Stomach (tissue), 9 donors: ENCODE data around the gene CYTH3. TPM values are rescaled to one million over a fixed set of nuclear protein-coding genes. Genes with fewer than 3 reads are reported as not detected.
A peak's percentile ranks its signal among the peaks of the same experiment; 100 is the strongest.

Experiments used
- DNase-seq, 2 donors: peaks; one replicate each; pipeline versions ENCODE4 v3.0.0 to v3.0.0-alpha.2; 2013 to 2019
- H3K27ac ChIP-seq, 5 donors: fragments of 200-600 bp in 4 of 5; sonication (generic) in 4 of 5; one replicate each; pipeline ENCODE4 v1.5.1; 2013 to 2019; ENCODE audit warnings: mild to moderate bottlenecking in 1 of 5, moderate library complexity in 1 of 5
- H3K27me3 ChIP-seq, 3 donors: fragments of 200-600 bp; sonication (generic); one replicate each; pipeline ENCODE4 v1.5.1; 2017 to 2019; ENCODE audit warnings: mixed run types in 1 of 3
- H3K36me3 ChIP-seq, 4 donors: fragments of 200-600 bp; sonication (generic); 1 replicate in 3 of 4; 2 replicates in 1 of 4; pipeline ENCODE4 v1.5.1; 2016 to 2019
- H3K4me1 ChIP-seq, 4 donors: fragments of 200-600 bp; sonication (generic); one replicate each; pipeline ENCODE4 v1.5.1; 2016 to 2019
- H3K4me3 ChIP-seq, 4 donors: fragments of 200-600 bp; sonication (generic) in 3 of 4; one replicate each; pipeline ENCODE4 v1.5.1; 2016 to 2019; ENCODE audit warnings: mild to moderate bottlenecking in 1 of 4
- H3K9me3 ChIP-seq, 4 donors: fragments of 200-600 bp; sonication (generic); one replicate each; pipeline ENCODE4 v1.5.1; 2016 to 2019
- EP300 ChIP-seq: sonication (generic); formaldehyde crosslinking; IDR thresholded peaks from one replicate; pipeline ENCODE4 v1.6.1; 2017; ENCODE audit warnings: antibody characterized with exemption
- POLR2A ChIP-seq, 4 donors: fragments of 450-650 bp; IDR thresholded peaks; one replicate each; pipeline ENCODE4 v1.6.1; 2016; ENCODE audit warnings: antibody characterized with exemption in 4 of 4, control low read depth in 2 of 4, mild to moderate bottlenecking in 1 of 4, moderate library complexity in 1 of 4
- POLR2AphosphoS5 ChIP-seq, 3 donors: sonication (generic); formaldehyde crosslinking; IDR thresholded peaks; one replicate each; pipeline ENCODE4 v1.6.1; 2016; ENCODE audit warnings: antibody characterized with exemption in 3 of 3
- WGBS, 5 donors: extraction: QIAGEN DNeasy Blood & Tissue Kit in 3 of 5; methylation state at CpG; one replicate each; pipeline versions ENCODE4 v1.1.5 to v1.1.7; 2013 to 2018; 5-methylcytosine and 5-hydroxymethylcytosine counted together
- intact Hi-C: fragments of 100-400 bp; cut with DNase I; formaldehyde crosslinking; loops from one replicate; pipeline ENCODE4 v1.15.1; 2023; ENCODE audit warnings: low total_unique reads
- polyA plus RNA-seq, 3 donors: library from polyadenylated mRNA; stranded (reverse); fragments of 200-250 nt; gene quantifications; one replicate each; pipeline ENCODE4 v1.2.3, GENCODE V29; 2013
- total RNA-seq, 5 donors: library from RNA; depleted of rRNA; stranded (reverse); fragments of >200 nt; gene quantifications; one replicate each; pipeline versions ENCODE4 v1.1.0 to v1.2.3, GENCODE V29; 2014 to 2016
- TF ChIP-seq, protein P1 (sequence below), 7 experiments: fragments of 450-650 bp in 4 of 7; fragments of 200-600 bp in 3 of 7; sonication (generic) in 3 of 7; IDR thresholded peaks; one replicate each; pipeline ENCODE4 v1.5.1; 2016 to 2019; ENCODE audit warnings: antibody characterized with exemption in 7 of 7, control low read depth in 2 of 7, mild to moderate bottlenecking in 1 of 7
- donor health status: healthy with polysubstance abuse.
- donor health status: Bipolar disorder and iron deficiency.
- donor health status: healthy.

Gene CYTH3
- total and polyA plus RNA-seq, 8 donors: 5.1 to 33.8 (median 16.1) TPM

- Histone ChIP-seq H3K4me1 (peaks cover 26 to 89% (median 60%) of the 10 kb centered on the region in 4 donors), H3K27me3 (no peaks in the 10 kb centered on the region), H3K4me3 (no peak overlapping the region), H3K9me3 (no peaks in the 10 kb centered on the region), H3K36me3 (no peaks in the 10 kb centered on the region), H3K27ac (peak overlapping the region in 2 of 5 donors; percentile 12 to 31)
- intact Hi-C loops: no loop called here
- 37 to 43% (median 39%) methylated on average over 4 of the region's 4 CpGs for WGBS, 5 donors
- TF ChIP-seq EP300: no peak
- TF ChIP-seq, protein P1, sequence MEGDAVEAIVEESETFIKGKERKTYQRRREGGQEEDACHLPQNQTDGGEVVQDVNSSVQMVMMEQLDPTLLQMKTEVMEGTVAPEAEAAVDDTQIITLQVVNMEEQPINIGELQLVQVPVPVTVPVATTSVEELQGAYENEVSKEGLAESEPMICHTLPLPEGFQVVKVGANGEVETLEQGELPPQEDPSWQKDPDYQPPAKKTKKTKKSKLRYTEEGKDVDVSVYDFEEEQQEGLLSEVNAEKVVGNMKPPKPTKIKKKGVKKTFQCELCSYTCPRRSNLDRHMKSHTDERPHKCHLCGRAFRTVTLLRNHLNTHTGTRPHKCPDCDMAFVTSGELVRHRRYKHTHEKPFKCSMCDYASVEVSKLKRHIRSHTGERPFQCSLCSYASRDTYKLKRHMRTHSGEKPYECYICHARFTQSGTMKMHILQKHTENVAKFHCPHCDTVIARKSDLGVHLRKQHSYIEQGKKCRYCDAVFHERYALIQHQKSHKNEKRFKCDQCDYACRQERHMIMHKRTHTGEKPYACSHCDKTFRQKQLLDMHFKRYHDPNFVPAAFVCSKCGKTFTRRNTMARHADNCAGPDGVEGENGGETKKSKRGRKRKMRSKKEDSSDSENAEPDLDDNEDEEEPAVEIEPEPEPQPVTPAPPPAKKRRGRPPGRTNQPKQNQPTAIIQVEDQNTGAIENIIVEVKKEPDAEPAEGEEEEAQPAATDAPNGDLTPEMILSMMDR (IDR thresholded peaks at IDR 0.05): no peak
- TF ChIP-seq POLR2A (IDR thresholded peaks at IDR 0.05): no peak
- no peak for TF ChIP-seq POLR2AphosphoS5 (IDR thresholded peaks at IDR 0.05)
- DNase-seq: no peak
Measured at GRCh38 chr7:6254866-6255265, 17.6 kb downstream of the CYTH3 start.

- 55 to 80% (median 69%) methylated on average over 2 of the region's 2 CpGs for WGBS, 5 donors
- peaks cover 8 to 79% (median 54%) of the 10 kb centered on the region in 4 donors for H3K4me1 ChIP-seq
- no peaks in the 10 kb centered on the region for H3K27me3 ChIP-seq
- no peaks in the 10 kb centered on the region for H3K36me3 ChIP-seq
- H3K9me3 ChIP-seq: no peaks in the 10 kb centered on the region
- no peak for DNase-seq
- H3K27ac ChIP-seq: no peak overlapping the region
- intact Hi-C loops: no loop called here
- H3K4me3 ChIP-seq: no peak overlapping the region
- TF ChIP-seq POLR2A (IDR thresholded peaks at IDR 0.05) (no peak), POLR2AphosphoS5 (IDR thresholded peaks at IDR 0.05) (no peak), EP300 (no peak)
- TF ChIP-seq, protein P1 (IDR thresholded peaks at IDR 0.05): no peak
Measured at GRCh38 chr7:6252748-6253147, 19.7 kb downstream of the CYTH3 start.

GRCh38 chr7:6252341-6252746 is 20.1 kb downstream of the CYTH3 start:
- 54 to 80% (median 72%) methylated on average over 5 of the region's 5 CpGs for WGBS, 5 donors

DNA sequence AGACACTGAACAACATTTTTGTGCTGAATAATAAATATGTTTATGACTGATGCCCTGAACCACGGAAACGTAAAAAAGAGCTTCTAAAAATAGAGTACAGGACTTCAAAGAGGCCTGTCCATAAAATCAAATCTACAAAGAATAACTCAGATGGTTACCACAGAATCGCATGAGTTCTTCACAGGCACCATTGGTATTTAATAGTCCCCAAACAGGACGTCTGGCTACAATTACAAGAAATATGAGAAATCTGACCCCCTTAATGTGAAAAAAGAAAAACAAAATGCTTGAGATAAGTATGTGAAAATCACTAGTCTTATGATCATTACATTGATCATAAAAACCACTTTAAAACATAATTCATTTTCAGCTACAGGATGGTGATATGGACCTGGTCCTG is 20.8 kb downstream of the CYTH3 start:
- intact Hi-C loops: no loop called here
- H3K27ac ChIP-seq: no peak overlapping the region
- no peak for TF ChIP-seq EP300
- TF ChIP-seq, protein P1 (IDR thresholded peaks at IDR 0.05): no peak
- TF ChIP-seq POLR2AphosphoS5 (IDR thresholded peaks at IDR 0.05): no peak
- no peak for TF ChIP-seq POLR2A (IDR thresholded peaks at IDR 0.05)
- H3K36me3 ChIP-seq: no peaks in the 10 kb centered on the region
- no peaks in the 10 kb centered on the region for H3K9me3 ChIP-seq
- H3K27me3 ChIP-seq: no peaks in the 10 kb centered on the region
- 60 to 80% (median 73%) methylated on average over 4 of the region's 4 CpGs for WGBS, 5 donors
- H3K4me3 ChIP-seq: no peak overlapping the region
- H3K4me1 ChIP-seq: peaks cover 4 to 73% (median 50%) of the 10 kb centered on the region in 4 donors
- DNase-seq: no peak

More at GRCh38 chr7:6252341-6252746, 20.1 kb downstream of the CYTH3 start:
- Histone ChIP-seq H3K4me1 (peaks cover 4 to 78% (median 53%) of the 10 kb centered on the region in 4 donors), H3K9me3 (no peaks in the 10 kb centered on the region), H3K4me3 (no peak overlapping the region), H3K36me3 (no peaks in the 10 kb centered on the region), H3K27ac (no peak overlapping the region), H3K27me3 (no peaks in the 10 kb centered on the region)
- intact Hi-C loops: no loop called here
- no peak for DNase-seq
- TF ChIP-seq POLR2AphosphoS5 (IDR thresholded peaks at IDR 0.05): no peak
- TF ChIP-seq EP300: no peak
- no peak for TF ChIP-seq POLR2A (IDR thresholded peaks at IDR 0.05)

DNA sequence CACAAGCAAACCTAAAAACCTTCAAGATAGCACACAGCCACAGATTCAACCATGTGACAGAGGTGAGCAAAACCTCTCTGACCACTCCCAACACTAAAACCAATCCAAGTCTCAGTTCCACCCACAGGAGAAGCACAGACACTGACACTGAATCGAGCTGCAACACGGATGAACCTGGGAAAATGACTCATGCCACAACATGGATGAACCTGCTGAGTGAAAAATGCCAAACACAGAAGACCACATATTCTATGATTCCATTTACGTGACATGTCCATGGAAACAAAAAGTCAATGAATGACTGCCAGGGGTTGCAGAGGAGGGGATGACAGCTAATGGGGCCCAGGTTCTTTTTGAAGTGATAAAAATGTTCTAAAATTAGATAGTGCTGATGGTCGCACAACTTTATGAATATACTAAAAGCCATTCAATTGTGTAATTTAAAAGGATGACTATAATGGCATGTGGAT is 22.0 kb downstream of the CYTH3 start:
- TF ChIP-seq POLR2A (IDR thresholded peaks at IDR 0.05): no peak
- TF ChIP-seq EP300: no peak
- TF ChIP-seq, protein P1 (IDR thresholded peaks at IDR 0.05): no peak
- no peak for TF ChIP-seq POLR2AphosphoS5 (IDR thresholded peaks at IDR 0.05)
- WGBS, 5 donors: 76 to 93% (median 82%) methylated on average over 4 of the region's 4 CpGs
- Histone ChIP-seq H3K36me3 (no peaks in the 10 kb centered on the region), H3K27me3 (no peaks in the 10 kb centered on the region), H3K9me3 (no peaks in the 10 kb centered on the region), H3K4me3 (no peak overlapping the region), H3K27ac (no peak overlapping the region), H3K4me1 (peaks cover 3 to 67% (median 43%) of the 10 kb centered on the region in 4 donors)
- intact Hi-C loops: no loop called here
- DNase-seq: no peak
